Measurements from ENCODE around the gene GFRA1. TPM values are rescaled to one million over a fixed set of nuclear protein-coding genes. Genes with fewer than 3 reads are reported as not detected.

GFRA1 gene
- total and polyA plus RNA-seq, 2 of the 4 experiments (the other 2 are of a cell fraction): 9.1 to 9.3 TPM

DNA sequence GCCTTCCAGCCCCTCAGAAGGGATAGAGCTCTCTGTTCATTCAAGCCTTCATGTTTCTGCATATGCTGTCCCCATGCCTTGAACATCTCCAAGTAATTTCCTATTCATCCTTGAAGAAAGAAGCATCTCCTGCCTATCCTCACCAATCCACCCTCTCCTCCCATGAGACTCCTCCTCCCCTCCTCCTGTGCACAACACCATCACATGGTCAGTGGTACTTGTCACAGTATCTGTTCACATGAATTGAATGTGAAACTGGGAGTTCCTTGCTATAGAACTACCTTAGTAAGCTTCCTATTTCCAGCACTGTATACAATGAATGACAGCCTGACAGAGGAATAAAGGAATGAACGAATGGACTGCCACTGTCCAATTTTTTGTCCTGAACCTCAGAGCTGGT lies 115.5 kb downstream of the GFRA1 start:
- no peak for ATAC-seq (ENCODE audit: low read depth)
- intact Hi-C loops (cut with micrococcal nuclease): no loop called here

More for the DNA sequence above, 115.5 kb downstream of the GFRA1 start:
- Histone ChIP-seq H2AK5ac (ENCODE audit: low read depth, low read length) (no peak overlapping the region), H4K91ac (ENCODE audit: insufficient read depth, low read depth, low read length) (no peak overlapping the region), H4K8ac (ENCODE audit: low read depth in 2 of 2, low read length in 2 of 2) (no peak overlapping the region), H3K4me3 (ENCODE audit: insufficient read depth, low read depth, low read length) (no peak overlapping the region), H2AK9ac (replicated peaks; ENCODE audit: low read depth, low read length, poor library complexity) (no peak overlapping the region), H2BK20ac (ENCODE audit: low read depth, low read length) (no peak overlapping the region), H3K14ac (replicated peaks; ENCODE audit: low read depth, low read length) (no peak overlapping the region), H3K4ac (ENCODE audit: low read depth, low read length) (no peak overlapping the region), H4K20me1 (ENCODE audit: insufficient read depth, low read length) (no peaks in the 10 kb centered on the region), H3K9me3 (ENCODE audit: control insufficient read depth, insufficient read depth, low read length) (peaks cover 5% of the 10 kb centered on the region), H3K4me2 (ENCODE audit: low read depth, low read length) (no peak overlapping the region), H2AFZ (replicated peaks; ENCODE audit: low read length, poor library complexity) (no peak overlapping the region), H4K5ac (ENCODE audit: low read depth, low read length) (no peak overlapping the region), H2BK5ac (ENCODE audit: low read depth, low read length, poor library complexity, severe bottlenecking) (no peak overlapping the region), H3K23ac (ENCODE audit: low read depth, low read length) (no peak overlapping the region), H3K9me1 (ENCODE audit: insufficient read depth, low read length) (no peaks in the 10 kb centered on the region), H3K79me1 (ENCODE audit: low read depth in 1 of 2, low read length in 2 of 2) (no peaks in the 10 kb centered on the region), H3K27ac (ENCODE audit: insufficient read depth, low read length) (no peak overlapping the region), H2BK15ac (ENCODE audit: low read depth, low read length) (no peak overlapping the region), H3K56ac (ENCODE audit: extremely low read depth, insufficient read depth, low read length) (no peak overlapping the region), H3K27me3 (ENCODE audit: control insufficient read depth, insufficient read depth, low read length) (no peaks in the 10 kb centered on the region), H3K36me3 (ENCODE audit: control insufficient read depth, insufficient read depth, low read length) (no peaks in the 10 kb centered on the region), H3K18ac (ENCODE audit: low read depth, low read length) (no peak overlapping the region), H3K9ac (ENCODE audit: low read depth, low read length) (no peak overlapping the region), H2BK120ac (ENCODE audit: low read depth, low read length) (no peak overlapping the region), H3K4me1 (ENCODE audit: control insufficient read depth, insufficient read depth, low read length) (no peaks in the 10 kb centered on the region)
- dilution Hi-C loops (cut with HindIII; ENCODE audit: low sequenced_read_pairs, unreplicated experiment): no loop called here
- POLR2A ChIA-PET (ENCODE audit: unreplicated experiment): no interaction called here
- no TSS peak for BruUV-seq (replicated peaks)
- CTCF ChIA-PET: no interaction called here
- DNase-seq: no peak
- TF ChIP-seq, protein P1, sequence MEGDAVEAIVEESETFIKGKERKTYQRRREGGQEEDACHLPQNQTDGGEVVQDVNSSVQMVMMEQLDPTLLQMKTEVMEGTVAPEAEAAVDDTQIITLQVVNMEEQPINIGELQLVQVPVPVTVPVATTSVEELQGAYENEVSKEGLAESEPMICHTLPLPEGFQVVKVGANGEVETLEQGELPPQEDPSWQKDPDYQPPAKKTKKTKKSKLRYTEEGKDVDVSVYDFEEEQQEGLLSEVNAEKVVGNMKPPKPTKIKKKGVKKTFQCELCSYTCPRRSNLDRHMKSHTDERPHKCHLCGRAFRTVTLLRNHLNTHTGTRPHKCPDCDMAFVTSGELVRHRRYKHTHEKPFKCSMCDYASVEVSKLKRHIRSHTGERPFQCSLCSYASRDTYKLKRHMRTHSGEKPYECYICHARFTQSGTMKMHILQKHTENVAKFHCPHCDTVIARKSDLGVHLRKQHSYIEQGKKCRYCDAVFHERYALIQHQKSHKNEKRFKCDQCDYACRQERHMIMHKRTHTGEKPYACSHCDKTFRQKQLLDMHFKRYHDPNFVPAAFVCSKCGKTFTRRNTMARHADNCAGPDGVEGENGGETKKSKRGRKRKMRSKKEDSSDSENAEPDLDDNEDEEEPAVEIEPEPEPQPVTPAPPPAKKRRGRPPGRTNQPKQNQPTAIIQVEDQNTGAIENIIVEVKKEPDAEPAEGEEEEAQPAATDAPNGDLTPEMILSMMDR (conservative IDR thresholded peaks at IDR 0.05; ENCODE audit: low read depth, low read length): no peak
- TF ChIP-seq POLR2A (IDR thresholded peaks at IDR 0.05; ENCODE audit: low read depth, low read length) (no peak), RCOR1 (IDR thresholded peaks at IDR 0.05; ENCODE audit: insufficient replicate concordance, low read length) (no peak), SMC3 (IDR thresholded peaks at IDR 0.05; ENCODE audit: low read depth, low read length) (no peak), NFE2L2 (IDR thresholded peaks at IDR 0.05; ENCODE audit: low read depth, low read length) (no peak), RFX5 (IDR thresholded peaks at IDR 0.05; ENCODE audit: low read depth, low read length) (no peak), FOS (IDR thresholded peaks at IDR 0.05; ENCODE audit: low read depth, low read length) (no peak), CHD1 (IDR thresholded peaks at IDR 0.05; ENCODE audit: low read depth, low read length) (no peak), BHLHE40 (IDR thresholded peaks at IDR 0.05; ENCODE audit: low read depth, low read length) (no peak)
- TF ChIP-seq, protein P2, sequence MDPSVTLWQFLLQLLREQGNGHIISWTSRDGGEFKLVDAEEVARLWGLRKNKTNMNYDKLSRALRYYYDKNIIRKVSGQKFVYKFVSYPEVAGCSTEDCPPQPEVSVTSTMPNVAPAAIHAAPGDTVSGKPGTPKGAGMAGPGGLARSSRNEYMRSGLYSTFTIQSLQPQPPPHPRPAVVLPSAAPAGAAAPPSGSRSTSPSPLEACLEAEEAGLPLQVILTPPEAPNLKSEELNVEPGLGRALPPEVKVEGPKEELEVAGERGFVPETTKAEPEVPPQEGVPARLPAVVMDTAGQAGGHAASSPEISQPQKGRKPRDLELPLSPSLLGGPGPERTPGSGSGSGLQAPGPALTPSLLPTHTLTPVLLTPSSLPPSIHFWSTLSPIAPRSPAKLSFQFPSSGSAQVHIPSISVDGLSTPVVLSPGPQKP (IDR thresholded peaks at IDR 0.05; ENCODE audit: borderline replicate concordance, low read depth, low read length): no peak
- TF ChIP-seq, protein P3, sequence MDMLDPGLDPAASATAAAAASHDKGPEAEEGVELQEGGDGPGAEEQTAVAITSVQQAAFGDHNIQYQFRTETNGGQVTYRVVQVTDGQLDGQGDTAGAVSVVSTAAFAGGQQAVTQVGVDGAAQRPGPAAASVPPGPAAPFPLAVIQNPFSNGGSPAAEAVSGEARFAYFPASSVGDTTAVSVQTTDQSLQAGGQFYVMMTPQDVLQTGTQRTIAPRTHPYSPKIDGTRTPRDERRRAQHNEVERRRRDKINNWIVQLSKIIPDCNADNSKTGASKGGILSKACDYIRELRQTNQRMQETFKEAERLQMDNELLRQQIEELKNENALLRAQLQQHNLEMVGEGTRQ (IDR thresholded peaks at IDR 0.05; ENCODE audit: low read depth, low read length): no peak
- WGBS, 2 experiments (ENCODE audit: extremely low coverage in 2 of 2, insufficient read length in 1 of 2): no CpG with 5 or more reads among the region's 1 CpG
- in situ Hi-C loops (cut with MboI; ENCODE audit: low sequenced_read_pairs): no loop called here
